Measurements from ENCODE around the gene CHN2.

The CHN2 gene

DNA sequence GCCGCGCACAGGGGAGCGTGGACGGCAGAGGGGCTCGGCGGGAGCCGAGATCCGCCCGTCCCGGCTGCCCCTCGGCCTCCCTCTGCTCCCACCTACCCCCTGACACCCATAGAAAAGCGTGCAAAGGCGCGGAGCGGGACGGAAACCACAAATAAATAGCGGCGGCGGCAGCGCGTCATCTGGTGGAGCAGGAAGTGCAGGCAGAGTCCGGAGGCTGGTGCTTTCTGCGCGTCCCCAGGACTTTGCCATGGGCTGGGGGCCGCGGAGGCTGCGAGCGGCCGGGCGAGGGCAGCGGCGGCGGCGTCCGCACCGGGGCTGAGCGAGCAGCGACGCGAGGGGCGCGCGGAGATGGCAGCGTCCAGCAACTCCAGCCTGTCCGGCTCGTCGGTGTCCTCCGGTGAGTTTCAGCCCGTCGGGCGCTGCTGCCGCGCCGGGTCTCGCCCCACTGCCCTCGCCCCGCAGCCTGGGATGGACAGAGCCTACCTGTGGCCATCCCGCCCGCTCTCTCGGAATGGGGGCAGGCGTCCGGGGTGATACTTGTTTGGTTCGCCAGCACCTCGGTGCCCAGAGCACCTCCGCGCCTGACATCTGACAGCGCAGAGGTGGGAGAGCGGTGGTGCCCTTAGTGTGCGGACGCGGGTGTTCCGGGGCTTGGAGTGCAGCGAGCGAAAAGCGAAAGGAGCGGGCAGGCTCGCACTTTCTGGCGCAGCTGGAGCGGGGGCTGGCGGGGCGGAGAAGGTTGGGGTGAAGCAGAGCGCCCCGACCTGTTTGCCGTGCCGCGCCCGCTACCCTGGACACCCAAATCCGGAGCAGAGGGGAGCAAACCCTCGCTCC lies at the start of gene CHN2:
TSS of gene CHN2 (plus strand) at position 182 of the 834 bp plus-strand sequence.
- no peak for DNase-seq (ENCODE audit: low read depth)
- TF ChIP-seq, protein P1, sequence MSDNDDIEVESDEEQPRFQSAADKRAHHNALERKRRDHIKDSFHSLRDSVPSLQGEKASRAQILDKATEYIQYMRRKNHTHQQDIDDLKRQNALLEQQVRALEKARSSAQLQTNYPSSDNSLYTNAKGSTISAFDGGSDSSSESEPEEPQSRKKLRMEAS (IDR thresholded peaks at IDR 0.05; ENCODE audit: low read depth, low read length): no peak
- TF ChIP-seq POLR2A (IDR thresholded peaks at IDR 0.05; ENCODE audit: extremely low read depth, insufficient read length) (no peak), MYC (IDR thresholded peaks at IDR 0.05; ENCODE audit: low read depth, low read length) (no peak)
- TF ChIP-seq, protein P2, sequence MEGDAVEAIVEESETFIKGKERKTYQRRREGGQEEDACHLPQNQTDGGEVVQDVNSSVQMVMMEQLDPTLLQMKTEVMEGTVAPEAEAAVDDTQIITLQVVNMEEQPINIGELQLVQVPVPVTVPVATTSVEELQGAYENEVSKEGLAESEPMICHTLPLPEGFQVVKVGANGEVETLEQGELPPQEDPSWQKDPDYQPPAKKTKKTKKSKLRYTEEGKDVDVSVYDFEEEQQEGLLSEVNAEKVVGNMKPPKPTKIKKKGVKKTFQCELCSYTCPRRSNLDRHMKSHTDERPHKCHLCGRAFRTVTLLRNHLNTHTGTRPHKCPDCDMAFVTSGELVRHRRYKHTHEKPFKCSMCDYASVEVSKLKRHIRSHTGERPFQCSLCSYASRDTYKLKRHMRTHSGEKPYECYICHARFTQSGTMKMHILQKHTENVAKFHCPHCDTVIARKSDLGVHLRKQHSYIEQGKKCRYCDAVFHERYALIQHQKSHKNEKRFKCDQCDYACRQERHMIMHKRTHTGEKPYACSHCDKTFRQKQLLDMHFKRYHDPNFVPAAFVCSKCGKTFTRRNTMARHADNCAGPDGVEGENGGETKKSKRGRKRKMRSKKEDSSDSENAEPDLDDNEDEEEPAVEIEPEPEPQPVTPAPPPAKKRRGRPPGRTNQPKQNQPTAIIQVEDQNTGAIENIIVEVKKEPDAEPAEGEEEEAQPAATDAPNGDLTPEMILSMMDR (IDR thresholded peaks at IDR 0.05; ENCODE audit: low read depth, low read length): no peak
- H3K4me3 ChIP-seq (ENCODE audit: low read depth, low read length): no peak within 1 kb of the TSS

DNA sequence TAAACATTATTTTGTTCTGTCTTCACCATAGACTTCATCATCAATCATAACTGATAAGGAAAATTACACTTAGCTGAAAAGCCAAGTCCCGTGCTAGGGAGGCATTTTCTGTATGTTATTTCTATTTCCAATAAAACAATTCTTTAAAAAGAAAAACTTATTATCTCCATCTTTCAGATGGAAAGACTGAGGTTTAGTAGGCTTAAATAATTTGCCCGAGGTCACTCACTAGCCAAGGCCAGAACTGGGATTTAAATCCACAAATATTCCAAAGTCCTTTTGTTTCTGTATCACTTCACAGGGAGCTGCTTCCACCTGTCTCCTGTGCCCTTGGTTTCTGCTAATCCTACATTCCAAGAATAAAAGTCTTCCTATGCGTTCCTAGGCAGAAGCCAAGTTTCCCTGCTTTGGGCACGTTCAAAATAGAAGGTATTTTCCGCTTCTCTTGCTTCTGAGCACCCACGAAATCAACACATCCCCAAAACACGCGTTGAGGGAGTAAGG lies 49.0 kb upstream of the CHN2 start:
- DNase-seq (ENCODE audit: low read depth): no peak
- TF ChIP-seq MYC (IDR thresholded peaks at IDR 0.05; ENCODE audit: low read depth, low read length) (no peak), POLR2A (IDR thresholded peaks at IDR 0.05; ENCODE audit: extremely low read depth, insufficient read length) (no peak)
- TF ChIP-seq, protein P1 (IDR thresholded peaks at IDR 0.05; ENCODE audit: low read depth, low read length): no peak
- TF ChIP-seq, protein P2 (IDR thresholded peaks at IDR 0.05; ENCODE audit: low read depth, low read length): no peak
- no peak overlapping the region for H3K4me3 ChIP-seq (ENCODE audit: low read depth, low read length)

DNA sequence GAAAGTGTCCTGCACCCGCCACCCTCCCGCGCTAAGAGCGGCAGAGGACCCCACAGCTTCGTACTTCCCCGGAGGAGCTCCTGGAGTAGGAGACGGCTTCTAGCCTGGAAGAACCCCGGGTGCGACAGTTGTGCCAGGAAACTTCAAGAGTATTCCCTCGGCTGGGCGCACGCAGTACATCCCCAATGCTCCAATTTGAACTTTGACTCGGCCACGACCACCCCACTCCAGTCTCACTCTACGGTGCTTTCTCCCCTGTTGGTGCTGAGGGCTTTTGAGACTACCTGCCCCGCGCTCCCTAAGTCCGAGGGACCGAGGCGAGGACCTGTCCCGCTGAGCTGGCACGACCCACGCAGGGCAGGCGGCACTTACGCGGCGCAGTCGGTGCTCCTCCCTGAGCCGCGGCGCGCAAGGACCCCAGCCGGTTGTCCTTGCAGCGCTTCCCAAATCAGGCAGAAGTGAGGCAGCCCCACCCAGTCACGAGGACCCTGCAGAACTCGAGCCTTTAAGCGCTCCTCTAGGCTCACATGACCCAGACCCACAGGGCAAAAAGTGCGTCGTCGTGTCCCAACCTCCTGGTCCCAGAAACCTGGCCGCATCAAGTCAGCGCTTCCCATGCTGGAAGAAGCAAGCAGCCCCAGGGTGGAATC lies 48.4 kb upstream of the CHN2 start, which contains the start of gene CPVL:
TSS of gene CPVL (minus strand) at position 481 of the 650 bp plus-strand sequence. CDS start 25,476 bp downstream, outside the sequence.
- DNase-seq (ENCODE audit: low read depth): no peak
- TF ChIP-seq MYC (IDR thresholded peaks at IDR 0.05; ENCODE audit: low read depth, low read length) (no peak), POLR2A (IDR thresholded peaks at IDR 0.05; ENCODE audit: extremely low read depth, insufficient read length) (no peak)
- TF ChIP-seq, protein P2 (IDR thresholded peaks at IDR 0.05; ENCODE audit: low read depth, low read length): no peak
- TF ChIP-seq, protein P1 (IDR thresholded peaks at IDR 0.05; ENCODE audit: low read depth, low read length): no peak
- H3K4me3 ChIP-seq (ENCODE audit: low read depth, low read length): no peak within 1 kb of the TSS

DNA sequence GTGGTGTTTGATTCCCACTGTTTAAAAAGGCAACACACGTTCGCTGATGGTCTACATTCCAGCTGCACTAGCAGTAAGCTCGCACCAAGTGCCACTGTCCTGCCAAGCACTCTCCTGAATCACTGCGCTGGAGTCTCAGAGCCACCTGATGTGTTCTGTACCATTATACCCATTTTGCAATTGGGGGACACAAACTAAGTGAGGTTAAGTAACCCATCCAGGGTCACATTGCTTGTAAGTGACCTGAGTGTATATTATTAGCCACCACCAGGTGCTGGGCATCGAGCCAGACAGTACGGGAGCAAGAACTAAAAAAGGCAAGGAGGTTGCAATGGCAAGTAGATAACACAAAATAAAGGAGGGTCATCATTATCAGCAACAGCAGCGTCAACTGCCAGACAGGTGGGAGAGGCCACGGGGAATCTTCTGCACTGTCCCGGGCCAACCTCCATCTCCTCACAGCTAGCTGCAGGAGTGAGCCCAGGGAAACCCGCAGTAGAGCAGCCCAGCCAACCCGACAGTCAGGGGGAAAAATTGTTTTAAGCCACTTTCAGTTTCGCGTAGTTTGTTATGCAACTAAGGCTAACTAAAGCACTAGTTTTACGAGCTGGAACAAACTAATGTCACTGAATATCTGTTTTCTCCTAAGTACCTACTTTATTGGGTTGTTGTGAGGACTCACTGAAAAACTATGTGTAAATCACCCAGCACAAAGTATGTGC lies 47.5 kb upstream of the CHN2 start:
- H3K4me3 ChIP-seq (ENCODE audit: low read depth, low read length): no peak overlapping the region
- TF ChIP-seq MYC (IDR thresholded peaks at IDR 0.05; ENCODE audit: low read depth, low read length) (no peak), POLR2A (IDR thresholded peaks at IDR 0.05; ENCODE audit: extremely low read depth, insufficient read length) (no peak)
- TF ChIP-seq, protein P2 (IDR thresholded peaks at IDR 0.05; ENCODE audit: low read depth, low read length): no peak
- TF ChIP-seq, protein P1 (IDR thresholded peaks at IDR 0.05; ENCODE audit: low read depth, low read length): no peak
- peak; percentile 28 for DNase-seq (ENCODE audit: low read depth)

DNA sequence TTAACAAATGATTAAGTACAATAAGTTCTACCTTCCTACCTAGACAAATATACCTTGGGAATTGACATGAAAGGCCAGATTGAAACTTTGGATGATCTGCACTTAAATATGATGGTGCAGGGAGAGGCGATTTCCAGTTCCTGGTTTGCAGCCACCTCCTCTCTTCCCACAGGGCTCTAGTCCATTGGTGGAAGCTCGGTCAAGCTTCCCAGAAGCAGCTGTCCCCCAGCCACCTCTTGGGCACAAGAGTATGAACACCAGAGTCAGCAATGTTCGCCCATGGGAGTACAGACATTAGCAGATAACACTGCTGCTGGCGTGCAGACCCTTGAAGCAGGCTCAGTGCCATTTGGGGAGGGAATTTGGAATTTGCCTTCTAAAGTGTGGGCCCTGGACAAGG lies 46.8 kb upstream of the CHN2 start:
- no peak for DNase-seq (ENCODE audit: low read depth)
- TF ChIP-seq MYC (IDR thresholded peaks at IDR 0.05; ENCODE audit: low read depth, low read length) (no peak), POLR2A (IDR thresholded peaks at IDR 0.05; ENCODE audit: extremely low read depth, insufficient read length) (no peak)
- TF ChIP-seq, protein P2 (IDR thresholded peaks at IDR 0.05; ENCODE audit: low read depth, low read length): no peak
- TF ChIP-seq, protein P1 (IDR thresholded peaks at IDR 0.05; ENCODE audit: low read depth, low read length): no peak
- no peak overlapping the region for H3K4me3 ChIP-seq (ENCODE audit: low read depth, low read length)
